DND-41 (cell line): Measurements from ENCODE around the gene RPP25.

Experiments used
- ATAC-seq: fragments of 200-7000 bp; cut with Tn5 transposase; 3 replicates; pipeline ENCODE4 v1.9.1; 2021; ENCODE audit warnings: low read depth; ENCODE audit not compliant: insufficient read depth
- DNase-seq: peaks from one replicate; pipeline ENCODE4 v3.0.0-alpha.2; 2020
- H2AFZ ChIP-seq: 2 replicates; pipeline ENCODE4 v1.6.0; 2012; ENCODE audit warnings: low read depth, low read length
- H3K27ac ChIP-seq: 2 replicates; pipeline ENCODE4 v1.5.1; 2012; ENCODE audit warnings: low read length, inconsistent platforms
- H3K27me3 ChIP-seq: fragments of 200-600 bp; sonication (generic); 2 replicates; pipeline ENCODE4 v1.6.0; 2012; ENCODE audit warnings: low read length, mild to moderate bottlenecking, inconsistent platforms; ENCODE audit not compliant: insufficient read depth, poor library complexity
- H3K36me3 ChIP-seq: 2 replicates; pipeline ENCODE4 v1.5.1; 2012; ENCODE audit warnings: low read length, inconsistent platforms; ENCODE audit not compliant: insufficient read depth
- H3K4me1 ChIP-seq: 2 replicates; pipeline ENCODE4 v1.5.1; 2012; ENCODE audit warnings: mild to moderate bottlenecking, low read length; ENCODE audit not compliant: insufficient read depth
- H3K4me2 ChIP-seq: 2 replicates; pipeline ENCODE4 v1.6.0; 2012; ENCODE audit warnings: mild to moderate bottlenecking, moderate library complexity, low read length, inconsistent platforms; ENCODE audit not compliant: insufficient read depth
- H3K4me3 ChIP-seq, 2 experiments: fragments of 200-600 bp in 1 of 2; shearing (Covaris generic) in 1 of 2; 2 replicates each; pipeline ENCODE4 v1.5.1; 2012 to 2016; ENCODE audit warnings: inconsistent platforms in 2 of 2, low read length in 2 of 2, mild to moderate bottlenecking in 2 of 2, low read depth in 1 of 2, moderate library complexity in 1 of 2
- H3K79me2 ChIP-seq: 2 replicates; pipeline ENCODE4 v1.6.0; 2012; ENCODE audit warnings: low read length, inconsistent platforms; ENCODE audit not compliant: insufficient read depth
- H3K9ac ChIP-seq: 2 replicates; pipeline ENCODE4 v1.6.0; 2012; ENCODE audit warnings: low read depth, mild to moderate bottlenecking, inconsistent platforms, low read length, moderate library complexity
- H3K9me3 ChIP-seq: 2 replicates; pipeline ENCODE4 v1.5.1; 2012; ENCODE audit warnings: low read length, moderate library complexity, mild to moderate bottlenecking, inconsistent platforms; ENCODE audit not compliant: insufficient read depth, severe bottlenecking
- H4K20me1 ChIP-seq: 2 replicates; pipeline ENCODE4 v1.6.0; 2012; ENCODE audit warnings: low read length; ENCODE audit not compliant: insufficient read depth
- EZH2 ChIP-seq: IDR thresholded peaks from 3 replicates; pipeline ENCODE4 v1.6.1; 2012; ENCODE audit warnings: borderline replicate concordance, low read depth, mild to moderate bottlenecking, moderate library complexity, low read length, inconsistent platforms; ENCODE audit not compliant: severe bottlenecking
- TF ChIP-seq, protein P1 (sequence below): IDR thresholded peaks from 2 replicates; pipeline ENCODE4 v1.5.1; 2012; ENCODE audit warnings: borderline replicate concordance, low read length, moderate library complexity, mild to moderate bottlenecking; ENCODE audit not compliant: poor library complexity, severe bottlenecking; ENCODE audit errors: extremely low read depth

The RPP25 gene

GRCh38 chr15:74997543-74997942 is 41.0 kb upstream of the RPP25 start:
- Histone ChIP-seq H3K9me3 (no peaks in the 10 kb centered on the region), H3K27ac (no peak overlapping the region), H3K4me1 (peaks cover 15% of the 10 kb centered on the region), H3K9ac (no peak overlapping the region), H3K4me3 (no peak overlapping the region), H3K79me2 (no peaks in the 10 kb centered on the region), H3K36me3 (no peaks in the 10 kb centered on the region), H2AFZ (no peak overlapping the region), H4K20me1 (no peaks in the 10 kb centered on the region), H3K4me2 (no peak overlapping the region), H3K27me3 (no peaks in the 10 kb centered on the region)
- ATAC-seq (no peak), DNase-seq (no peak)
- TF ChIP-seq, protein P1, sequence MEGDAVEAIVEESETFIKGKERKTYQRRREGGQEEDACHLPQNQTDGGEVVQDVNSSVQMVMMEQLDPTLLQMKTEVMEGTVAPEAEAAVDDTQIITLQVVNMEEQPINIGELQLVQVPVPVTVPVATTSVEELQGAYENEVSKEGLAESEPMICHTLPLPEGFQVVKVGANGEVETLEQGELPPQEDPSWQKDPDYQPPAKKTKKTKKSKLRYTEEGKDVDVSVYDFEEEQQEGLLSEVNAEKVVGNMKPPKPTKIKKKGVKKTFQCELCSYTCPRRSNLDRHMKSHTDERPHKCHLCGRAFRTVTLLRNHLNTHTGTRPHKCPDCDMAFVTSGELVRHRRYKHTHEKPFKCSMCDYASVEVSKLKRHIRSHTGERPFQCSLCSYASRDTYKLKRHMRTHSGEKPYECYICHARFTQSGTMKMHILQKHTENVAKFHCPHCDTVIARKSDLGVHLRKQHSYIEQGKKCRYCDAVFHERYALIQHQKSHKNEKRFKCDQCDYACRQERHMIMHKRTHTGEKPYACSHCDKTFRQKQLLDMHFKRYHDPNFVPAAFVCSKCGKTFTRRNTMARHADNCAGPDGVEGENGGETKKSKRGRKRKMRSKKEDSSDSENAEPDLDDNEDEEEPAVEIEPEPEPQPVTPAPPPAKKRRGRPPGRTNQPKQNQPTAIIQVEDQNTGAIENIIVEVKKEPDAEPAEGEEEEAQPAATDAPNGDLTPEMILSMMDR = no peak
- TF ChIP-seq EZH2 = no peak

DNA sequence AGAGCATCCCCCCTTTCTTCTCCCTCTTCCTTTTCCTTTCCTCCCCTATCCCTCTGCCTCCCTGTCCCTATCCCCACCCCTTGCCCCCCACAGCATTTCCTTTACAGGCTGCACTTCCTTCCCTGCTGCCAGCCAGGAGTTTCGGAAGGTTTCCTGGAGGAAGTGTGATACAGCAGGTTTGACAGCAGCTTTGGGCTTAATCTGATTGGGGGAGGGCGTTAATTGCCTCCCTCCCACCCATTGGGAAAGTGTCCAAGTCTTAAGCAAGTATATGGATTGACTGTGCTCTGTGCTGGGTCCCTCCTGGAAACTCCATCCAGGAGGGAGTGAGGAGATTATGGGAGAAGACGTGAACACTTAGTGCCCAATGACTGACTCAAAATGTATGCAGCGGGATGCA is 40.6 kb upstream of the RPP25 start:
- H3K4me1 ChIP-seq = peaks cover 15% of the 10 kb centered on the region
- H3K9me3 ChIP-seq = no peaks in the 10 kb centered on the region
- no peak overlapping the region for H2AFZ ChIP-seq
- ATAC-seq (no peak), DNase-seq (no peak)
- no peaks in the 10 kb centered on the region for H3K79me2 ChIP-seq
- no peaks in the 10 kb centered on the region for H3K27me3 ChIP-seq
- TF ChIP-seq, protein P1 = no peak
- no peak for TF ChIP-seq EZH2
- H4K20me1 ChIP-seq = no peaks in the 10 kb centered on the region
- no peaks in the 10 kb centered on the region for H3K36me3 ChIP-seq
- H3K4me2 ChIP-seq = no peak overlapping the region
- no peak overlapping the region for H3K27ac ChIP-seq
- H3K4me3 ChIP-seq = no peak overlapping the region
- no peak overlapping the region for H3K9ac ChIP-seq

DNA sequence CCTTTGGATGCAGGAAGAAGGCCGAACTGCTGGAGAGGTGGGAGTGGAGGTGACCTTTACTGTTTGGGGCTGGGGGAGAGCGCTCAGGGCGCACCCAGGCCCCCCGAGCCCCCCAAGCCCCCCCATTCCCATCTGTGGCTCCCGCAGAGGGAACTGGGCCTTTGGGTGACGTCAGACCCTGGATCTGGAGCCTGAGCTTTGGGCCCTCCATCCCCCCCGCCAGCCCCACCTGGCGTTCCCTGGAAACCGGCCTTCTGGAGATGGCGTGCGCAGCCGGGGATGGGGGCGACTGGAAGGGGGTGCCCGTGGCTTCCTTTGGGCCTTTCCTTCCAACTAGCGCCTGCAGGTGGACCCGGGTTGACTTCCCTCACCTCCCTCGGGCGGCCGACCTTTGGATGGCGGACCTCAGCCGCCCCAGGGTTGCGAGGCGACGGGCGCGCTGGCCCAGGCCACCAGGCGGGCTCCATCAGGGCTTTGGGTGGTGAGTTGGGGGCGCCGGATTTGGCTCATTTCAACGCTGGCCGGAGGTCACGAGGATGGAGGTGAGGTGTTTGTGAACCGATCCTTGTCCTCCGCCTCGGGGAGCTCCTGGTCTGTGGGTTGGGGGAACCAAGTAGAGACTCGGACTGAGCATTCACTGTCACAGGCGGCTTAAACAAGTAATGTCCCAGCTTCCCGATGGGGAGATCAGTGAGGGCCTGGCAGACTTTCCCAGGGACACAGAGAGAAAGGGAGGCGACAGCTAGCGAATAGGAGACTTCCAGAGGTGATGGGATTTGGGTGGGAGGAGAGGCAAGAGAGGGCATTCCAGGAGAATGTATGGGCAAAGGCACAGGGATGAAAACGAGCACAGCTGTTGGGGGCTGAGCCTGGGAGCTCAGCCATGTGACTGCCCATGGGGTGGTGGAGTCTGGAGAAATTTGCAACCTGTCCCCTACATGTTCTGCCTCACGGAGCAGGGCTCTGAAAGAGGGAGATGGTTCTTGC is 39.5 kb upstream of the RPP25 start:
- Histone ChIP-seq H2AFZ (peak overlapping the region; percentile 96), H3K79me2 (no peaks in the 10 kb centered on the region), H3K4me3 (peak overlapping the region; percentile 59 to 80; a peak in 3 of 4 replicates), H3K36me3 (no peaks in the 10 kb centered on the region), H3K9ac (peak overlapping the region; percentile 65), H3K4me1 (peaks cover 15% of the 10 kb centered on the region), H3K9me3 (no peaks in the 10 kb centered on the region), H3K27me3 (no peaks in the 10 kb centered on the region), H3K4me2 (peak overlapping the region; percentile 90), H4K20me1 (no peaks in the 10 kb centered on the region), H3K27ac (peak overlapping the region; percentile 62; the same call in 1 of the 2 replicates)
- no peak for DNase-seq
- no peak for ATAC-seq
- TF ChIP-seq, protein P1 = no peak
- no peak for TF ChIP-seq EZH2
